Endodermal cell (in vitro differentiated cells): ENCODE measurements around the gene RPTOR. TPM values are rescaled to one million over a fixed set of nuclear protein-coding genes. Genes with fewer than 3 reads are reported as not detected.

ENCODE experiments used
- DNase-seq: peaks from one replicate; pipeline ENCODE4 v3.0.0-alpha.2; 2017
- H3K27ac ChIP-seq: 2 replicates; pipeline ENCODE4 v1.5.1; 2013; ENCODE audit warnings: mild to moderate bottlenecking, low read depth, low read length, moderate library complexity
- H3K27me3 ChIP-seq: 2 replicates; pipeline ENCODE4 v1.6.1; 2013; ENCODE audit warnings: mild to moderate bottlenecking, low read length, moderate library complexity; ENCODE audit not compliant: insufficient read depth, control insufficient read depth, poor library complexity, severe bottlenecking
- H3K36me3 ChIP-seq: 2 replicates; pipeline ENCODE4 v1.7.0; 2013; ENCODE audit warnings: mild to moderate bottlenecking, low read length, moderate library complexity; ENCODE audit not compliant: control insufficient read depth, insufficient read depth
- H3K4me1 ChIP-seq: one replicate; pipeline ENCODE4 v1.7.0; 2013; ENCODE audit warnings: low read length; ENCODE audit not compliant: control insufficient read depth, insufficient read depth
- H3K4me3 ChIP-seq: 2 replicates; pipeline ENCODE4 v1.5.1; 2013; ENCODE audit warnings: mild to moderate bottlenecking, low read length, moderate library complexity
- H3K9ac ChIP-seq: 2 replicates; pipeline ENCODE4 v1.6.1; 2013; ENCODE audit warnings: mild to moderate bottlenecking, low read length, moderate library complexity; ENCODE audit not compliant: poor library complexity, severe bottlenecking; ENCODE audit errors: extremely low read depth
- H3K9me3 ChIP-seq: 2 replicates; pipeline ENCODE4 v1.6.1; 2013; ENCODE audit warnings: mild to moderate bottlenecking, low read length, moderate library complexity; ENCODE audit not compliant: control insufficient read depth
- H3K27ac Mint-ChIP-seq: 2 replicates; pipeline ENCODE4 v1.8.0; 2020; ENCODE audit warnings: mixed read lengths
- H3K27me3 Mint-ChIP-seq: 2 replicates; pipeline ENCODE4 v1.8.0; 2021; ENCODE audit warnings: mild to moderate bottlenecking, mixed read lengths; ENCODE audit not compliant: insufficient read depth
- H3K36me3 Mint-ChIP-seq: 2 replicates; pipeline ENCODE4 v1.8.0; 2020; ENCODE audit warnings: low read depth, mixed read lengths
- H3K4me1 Mint-ChIP-seq: 2 replicates; pipeline ENCODE4 v1.8.0; 2020; ENCODE audit warnings: mixed read lengths
- H3K4me3 Mint-ChIP-seq: 2 replicates; pipeline ENCODE4 v1.8.0; 2020; ENCODE audit warnings: mild to moderate bottlenecking, moderate library complexity, mixed read lengths
- H3K9me3 Mint-ChIP-seq: 2 replicates; pipeline ENCODE4 v1.8.0; 2020; ENCODE audit warnings: mild to moderate bottlenecking, mixed read lengths
- CTCF ChIP-seq: fragments of 200-600 bp; sonication (generic); conservative IDR thresholded peaks from 2 replicates; pipeline ENCODE4 v1.5.0; 2021; ENCODE audit warnings: antibody characterized with exemption, mild to moderate bottlenecking
- WGBS, 2 experiments: methylation state at CpG; one replicate each; pipeline versions ENCODE4 v1.1.5 to v1.1.7; 2013; ENCODE audit warnings: missing lambda C conversion rate in 2 of 2, mixed read lengths in 1 of 2; ENCODE audit not compliant: insufficient coverage in 1 of 2, insufficient read length in 1 of 2; 5-methylcytosine and 5-hydroxymethylcytosine counted together
- total RNA-seq, 2 donors: library from RNA; stranded (reverse); fragmentation: NEBNext Ultra II Directional in 1 of 2; extraction: Animal tissue kit (Norgen Biotek cat#: 25700) in 1 of 2; gene quantifications; 2 replicates in 1 of 2; 3 replicates in 1 of 2; pipeline ENCODE4 v1.2.1, GENCODE V29; 2021

The RPTOR gene
- total RNA-seq, 2 donors from 2014 or later: 45.1 to 53.4 TPM

GRCh38 chr17:80760511-80760911 is 215.9 kb downstream of the RPTOR start:
- Histone ChIP-seq H3K36me3 (peaks cover 9% of the 10 kb centered on the region), H3K27ac (no peak overlapping the region), H3K9ac (no peak overlapping the region), H3K9me3 (no peaks in the 10 kb centered on the region), H3K4me3 (no peak overlapping the region), H3K27me3 (no peaks in the 10 kb centered on the region), H3K4me1 (no peaks in the 10 kb centered on the region)
- Mint-ChIP-seq H3K27me3 (no peaks in the 10 kb centered on the region), H3K9me3 (no peaks in the 10 kb centered on the region), H3K27ac (no peak overlapping the region), H3K4me3 (no peak overlapping the region), H3K36me3 (peaks cover 2% of the 10 kb centered on the region), H3K4me1 (no peaks in the 10 kb centered on the region)
- no peak for TF ChIP-seq CTCF
- DNase-seq: peak; percentile 47
- 84 to 87% methylated on average over 8 to 12 of the region's 12 CpGs for WGBS, 2 experiments

GRCh38 chr17:80761110-80761871 is 216.7 kb downstream of the RPTOR start:
- peaks cover 2% of the 10 kb centered on the region for H3K36me3 ChIP-seq
- no peak overlapping the region for H3K4me3 ChIP-seq
- 95 to 96% methylated on average over 15 to 17 of the region's 17 CpGs for WGBS, 2 experiments
- no peaks in the 10 kb centered on the region for H3K4me1 Mint-ChIP-seq
- no peak for TF ChIP-seq CTCF
- H3K27me3 ChIP-seq: no peaks in the 10 kb centered on the region
- no peaks in the 10 kb centered on the region for H3K4me1 ChIP-seq
- no peak overlapping the region for H3K27ac ChIP-seq
- no peak overlapping the region for H3K9ac ChIP-seq
- H3K27ac Mint-ChIP-seq: no peak overlapping the region
- no peak overlapping the region for H3K4me3 Mint-ChIP-seq
- H3K27me3 Mint-ChIP-seq: no peaks in the 10 kb centered on the region
- DNase-seq: peak; percentile 25
- H3K9me3 ChIP-seq: no peaks in the 10 kb centered on the region
- H3K9me3 Mint-ChIP-seq: no peaks in the 10 kb centered on the region
- no peaks in the 10 kb centered on the region for H3K36me3 Mint-ChIP-seq

- no peaks in the 10 kb centered on the region for H3K9me3 ChIP-seq
- TF ChIP-seq CTCF: no peak
- H3K27me3 ChIP-seq: no peaks in the 10 kb centered on the region
- no peaks in the 10 kb centered on the region for H3K9me3 Mint-ChIP-seq
- H3K4me1 ChIP-seq: no peaks in the 10 kb centered on the region
- 94% methylated on average over 7 to 11 of the region's 11 CpGs for WGBS, 2 experiments
- no peaks in the 10 kb centered on the region for H3K27me3 Mint-ChIP-seq
- H3K36me3 ChIP-seq: no peaks in the 10 kb centered on the region
- H3K4me3 Mint-ChIP-seq: no peak overlapping the region
- no peaks in the 10 kb centered on the region for H3K4me1 Mint-ChIP-seq
- no peak overlapping the region for H3K27ac ChIP-seq
- H3K27ac Mint-ChIP-seq: no peak overlapping the region
- no peak overlapping the region for H3K4me3 ChIP-seq
- H3K36me3 Mint-ChIP-seq: no peaks in the 10 kb centered on the region
- peak; percentile 42 for DNase-seq
- no peak overlapping the region for H3K9ac ChIP-seq
Measured at GRCh38 chr17:80762076-80762475, 217.4 kb downstream of the RPTOR start.
